IMR-90 (cell line): ENCODE data around the gene CHMP4B.

Experiments
- CEBPB ChIP-seq: IDR thresholded peaks from 2 replicates; pipeline ENCODE4 v1.6.1; 2012; ENCODE audit warnings: low read depth, low read length, improper control_type of control experiment
- CTCF ChIP-seq: conservative IDR thresholded peaks from 2 replicates; pipeline ENCODE4 v1.5.1; 2012; ENCODE audit warnings: mild to moderate bottlenecking, low read depth, low read length, improper control_type of control experiment
- POLR2A ChIP-seq: IDR thresholded peaks from 2 replicates; pipeline ENCODE4 v1.6.1; 2012; ENCODE audit warnings: mild to moderate bottlenecking, low read depth, low read length
- SMC3 ChIP-seq: fragments of 150-350 bp; IDR thresholded peaks from 2 replicates; pipeline ENCODE4 v1.6.1; 2016; ENCODE audit warnings: low read depth, mild to moderate bottlenecking, antibody characterized with exemption, low read length, moderate library complexity

DNA sequence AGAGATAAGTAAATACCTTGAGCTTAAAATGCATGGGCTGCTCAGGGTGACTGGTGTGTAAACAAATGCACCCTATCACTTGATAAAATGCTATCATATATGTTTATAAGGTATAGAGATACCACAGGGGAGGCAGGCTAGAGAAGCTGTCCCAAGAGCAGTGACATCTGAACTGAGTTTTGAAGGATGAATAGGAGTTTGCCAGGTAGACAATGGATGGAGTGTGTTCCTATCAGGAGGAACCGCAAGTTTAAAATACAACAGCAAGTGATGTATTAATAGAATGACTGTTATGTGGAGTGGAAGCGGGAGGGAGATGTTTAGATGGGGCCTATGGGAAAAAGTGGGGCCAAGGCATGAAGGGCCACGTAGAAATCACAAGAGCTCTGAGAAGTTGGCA lies 38.7 kb upstream of the CHMP4B start:
- TF ChIP-seq CTCF (no peak), POLR2A (no peak), CEBPB (no peak), SMC3 (no peak)
